ENCODE results near the gene BLACAT1. TPM values are rescaled to one million over a fixed set of nuclear protein-coding genes. Genes with fewer than 3 reads are reported as not detected.
"Not testable (repeated sequence)": the region's sequence is repeated elsewhere in the genome, so short reads cannot be mapped to it uniquely, and the experiment has no call there.

The BLACAT1 gene
- total RNA-seq, 1 donor from 2014 or later, result 0.51 TPM

DNA sequence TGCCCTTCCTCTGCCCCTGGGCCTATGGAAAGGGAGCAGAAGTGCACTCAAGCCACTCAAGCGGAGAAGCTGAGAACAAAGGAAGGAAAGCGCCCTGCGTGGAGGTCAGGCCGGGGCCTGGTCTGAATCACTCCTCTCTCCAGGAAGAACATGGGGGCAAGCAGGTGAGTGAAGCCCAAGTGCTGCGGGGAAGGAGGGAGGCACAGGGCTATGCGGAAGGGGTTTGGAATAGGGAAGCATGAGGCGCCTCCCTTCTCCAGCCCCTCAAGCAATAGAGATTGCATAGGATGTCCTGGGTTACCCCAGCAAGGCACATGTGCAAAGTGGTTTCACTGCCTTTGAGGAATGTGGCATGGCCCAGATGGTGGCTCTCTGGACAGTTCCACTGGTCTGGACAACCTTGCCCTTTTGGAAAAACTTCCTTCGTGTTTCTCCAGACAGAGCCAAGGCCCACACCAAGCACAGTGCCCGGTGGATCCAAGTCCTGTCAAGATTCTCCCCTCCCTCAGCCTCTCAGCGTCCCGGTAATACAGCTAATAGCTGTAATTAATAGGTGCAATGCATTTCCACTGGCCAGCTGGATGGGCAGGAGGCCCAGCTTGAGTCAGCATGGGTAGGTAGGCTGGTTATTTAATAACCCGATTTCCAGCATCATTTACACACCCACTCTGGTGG, 13.7 kb downstream of the BLACAT1 start:
- intact Hi-C loops (cut with micrococcal nuclease), result loop anchor here (5.0 kb wide), 1 partner anchor 90 kb away; no protein-coding TSS in a partner anchor

DNA sequence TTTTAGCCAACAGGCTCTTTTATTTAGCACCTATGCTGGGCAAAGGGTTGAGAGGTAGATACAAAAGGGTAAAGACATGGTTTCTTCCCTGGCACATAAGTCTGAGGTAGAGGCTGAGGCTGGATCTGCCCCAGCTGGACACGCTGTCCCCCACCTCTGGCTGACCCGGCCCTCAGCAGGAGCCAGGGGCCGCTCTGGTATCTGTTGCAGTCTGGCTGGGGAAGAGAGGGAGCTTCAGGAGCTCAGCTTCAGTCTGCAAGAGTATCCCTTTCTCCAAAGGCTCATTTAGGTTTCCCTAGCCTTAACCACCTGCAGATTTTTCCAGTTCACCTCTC, 14.2 kb downstream of the BLACAT1 start:
- intact Hi-C loops (cut with micrococcal nuclease), result loop anchor here (1.0 to 5.0 kb wide), 5 partner anchors 18 to 157 kb away; no protein-coding TSS in a partner anchor

DNA sequence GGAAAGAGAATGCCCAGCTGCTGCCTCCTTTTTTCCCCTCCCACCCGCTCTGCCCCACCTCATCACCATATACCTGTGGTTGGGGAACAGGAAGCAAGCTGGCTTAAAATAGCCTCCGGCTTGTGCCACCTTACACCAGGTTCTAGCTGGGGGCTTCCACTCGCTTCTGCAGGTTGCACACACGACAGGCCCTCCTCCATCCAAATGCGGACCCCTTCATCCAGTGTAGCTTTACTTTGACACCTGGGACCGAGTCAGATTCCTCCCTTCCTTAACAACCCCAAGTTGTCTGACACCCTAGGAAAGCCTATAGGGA, 14.6 kb downstream of the BLACAT1 start:
- intact Hi-C loops (cut with micrococcal nuclease), result loop anchor here (1.0 to 5.0 kb wide), 5 partner anchors 18 to 156 kb away; no protein-coding TSS in a partner anchor

DNA sequence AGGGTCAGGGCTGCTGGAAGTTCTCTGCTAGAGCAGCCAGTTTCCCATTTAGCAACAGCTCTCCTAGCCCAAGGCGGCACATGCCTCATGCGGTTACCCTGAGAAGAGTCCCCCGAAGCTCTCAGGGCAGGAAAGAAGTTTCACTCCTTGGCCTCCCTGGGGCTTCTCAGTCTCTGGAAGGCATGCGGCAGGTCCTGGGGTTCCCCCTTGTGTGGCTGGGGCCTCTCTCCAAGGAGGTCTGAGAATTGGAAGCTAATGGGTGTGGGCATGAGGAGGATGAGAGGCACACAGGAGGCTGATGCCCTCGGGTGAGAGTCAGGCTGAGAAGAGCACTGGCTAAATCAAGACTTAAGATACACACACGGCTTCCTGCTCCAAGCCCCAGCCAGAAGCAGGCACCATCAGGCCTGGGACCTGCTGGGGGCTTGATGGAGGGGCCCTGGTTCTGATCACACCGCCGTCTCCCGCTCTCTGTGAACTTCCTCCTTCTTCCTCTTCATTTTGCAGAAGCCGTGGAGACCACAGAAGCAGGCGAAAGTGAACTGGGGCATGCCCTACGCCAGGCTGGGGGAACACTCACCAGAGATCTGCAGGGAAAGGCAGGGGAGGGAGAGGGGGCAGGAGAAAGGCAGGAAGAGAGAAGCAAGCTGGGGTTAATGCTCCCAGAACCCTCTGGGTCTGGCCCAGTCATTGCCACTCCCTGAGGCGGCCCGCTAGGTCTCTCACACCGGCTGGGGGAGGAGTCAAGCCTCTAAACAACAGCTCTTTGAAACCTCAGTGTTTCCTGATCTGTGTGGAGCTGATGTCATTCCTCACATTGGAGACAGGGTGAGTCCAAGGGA, 15.1 kb downstream of the BLACAT1 start:
- intact Hi-C loops (cut with micrococcal nuclease), result loop anchor here (1.0 to 5.0 kb wide), 5 partner anchors 19 to 156 kb away; no protein-coding TSS in a partner anchor

DNA sequence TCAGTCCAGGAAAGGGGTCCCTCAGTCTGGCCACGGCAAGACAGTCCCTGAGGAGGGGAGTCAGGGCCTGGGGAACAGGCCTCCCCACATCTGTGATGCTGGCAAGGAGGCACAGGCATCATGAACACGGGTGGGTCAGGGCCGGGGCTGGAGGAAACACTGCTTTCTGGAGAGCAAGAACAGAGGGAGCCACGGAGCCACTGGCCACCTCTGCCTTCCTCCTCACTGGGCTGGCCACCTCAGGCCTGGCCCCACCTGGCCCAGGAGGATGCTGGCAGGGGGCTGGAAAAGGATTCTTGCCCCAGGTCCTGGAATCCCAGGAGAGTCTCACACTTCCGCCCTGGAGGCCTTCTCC, 15.7 kb downstream of the BLACAT1 start:
- intact Hi-C loops (cut with micrococcal nuclease), result loop anchor here (2.0 to 5.0 kb wide), 2 partner anchors 88 to 155 kb away; no protein-coding TSS in a partner anchor

DNA sequence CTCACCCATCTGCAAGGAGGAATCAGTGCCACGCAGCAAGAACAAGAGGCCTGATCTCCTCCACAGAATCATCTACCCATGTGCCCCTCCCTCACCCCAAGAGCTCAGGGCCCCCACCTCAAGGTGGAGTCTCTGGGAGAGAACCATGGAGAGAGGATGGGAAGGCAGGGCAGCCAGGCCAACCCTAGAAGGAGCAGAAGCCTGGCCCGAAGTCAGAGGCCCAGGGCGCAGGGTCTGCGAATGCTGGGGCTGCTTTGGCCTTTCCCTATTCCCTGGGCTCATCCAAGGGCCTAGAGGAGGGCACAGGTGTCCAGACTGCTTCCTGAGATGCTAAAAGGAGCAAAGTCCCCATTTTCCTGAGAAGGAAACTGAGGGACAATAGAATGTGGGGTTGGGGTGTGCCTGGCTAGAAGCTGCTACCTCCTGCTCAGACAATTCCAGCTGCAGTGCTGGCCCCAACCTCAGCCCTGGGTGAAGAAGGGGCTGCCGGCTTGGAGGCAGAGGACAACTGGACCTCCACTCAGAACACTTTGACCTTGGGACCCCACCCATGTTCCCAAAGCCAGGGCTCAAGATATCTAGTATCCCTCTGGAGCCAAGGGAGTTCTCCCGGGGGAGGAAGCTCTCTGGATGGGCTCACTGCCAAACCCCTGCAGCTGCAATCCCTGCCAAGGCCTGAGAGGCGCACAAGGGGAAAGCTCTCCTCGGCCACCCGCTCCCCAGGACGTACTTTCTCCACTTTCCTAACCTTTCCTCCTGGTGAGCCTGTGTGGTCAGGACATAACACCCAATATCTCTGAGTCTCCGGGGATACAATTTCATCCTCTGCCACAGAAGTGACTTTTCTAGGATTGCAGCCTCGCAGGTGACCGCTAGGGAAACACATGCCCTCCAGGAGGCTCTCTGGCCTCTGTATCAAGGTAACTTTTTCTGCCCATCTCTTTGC, 17.4 kb downstream of the BLACAT1 start:
- intact Hi-C loops (cut with micrococcal nuclease), result no loop called here

DNA sequence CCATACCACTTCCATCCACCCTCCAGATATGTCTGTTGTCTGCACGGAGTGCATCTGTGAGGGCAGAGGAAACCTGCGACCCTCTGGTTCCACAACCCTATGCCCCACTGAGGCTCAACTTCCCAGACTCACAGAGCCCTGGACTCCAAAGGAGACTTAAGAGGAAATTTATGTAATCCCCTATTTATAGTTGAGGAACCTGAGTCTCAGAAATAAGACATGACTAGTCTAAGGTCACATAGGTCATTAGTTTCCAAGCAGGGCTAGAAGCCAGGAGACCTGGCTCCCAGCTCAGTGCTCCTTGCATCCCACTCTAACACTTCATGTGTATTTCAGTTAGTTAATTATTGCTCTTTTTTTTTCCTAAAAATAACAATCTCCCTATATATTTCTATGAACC, 18.3 kb downstream of the BLACAT1 start:
- intact Hi-C loops (cut with micrococcal nuclease), result no loop called here

DNA sequence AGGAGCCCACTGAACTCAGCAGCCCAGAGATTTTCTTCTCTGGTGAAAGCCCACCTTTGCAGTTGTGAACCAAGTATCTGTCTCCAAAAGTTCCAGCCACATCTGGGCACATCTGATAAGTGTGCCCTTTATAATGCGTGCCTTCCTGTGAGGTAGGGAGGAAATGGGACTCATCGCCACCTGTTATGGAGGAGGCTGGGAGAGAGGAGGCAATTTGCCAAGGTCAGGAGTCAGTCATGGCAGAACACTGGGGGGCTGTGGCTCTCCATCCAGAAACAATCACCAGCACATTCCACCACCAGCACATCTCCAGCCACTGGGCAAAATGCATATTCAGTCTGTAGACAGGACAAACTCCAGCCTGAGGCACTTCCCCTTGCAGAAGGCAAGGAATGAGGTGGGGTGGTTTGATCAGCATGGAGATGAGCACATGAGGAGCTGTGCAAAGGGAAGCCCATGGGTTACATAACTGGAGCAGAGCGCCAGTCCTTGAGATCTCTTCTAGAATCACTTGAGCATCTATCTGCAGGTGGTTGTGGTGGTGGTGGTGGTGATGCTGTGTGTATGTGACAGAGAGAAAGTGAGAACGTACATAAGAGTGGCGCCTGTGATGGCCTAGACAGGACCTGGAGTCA, 19.0 kb downstream of the BLACAT1 start:
- intact Hi-C loops (cut with micrococcal nuclease), result no loop called here

DNA sequence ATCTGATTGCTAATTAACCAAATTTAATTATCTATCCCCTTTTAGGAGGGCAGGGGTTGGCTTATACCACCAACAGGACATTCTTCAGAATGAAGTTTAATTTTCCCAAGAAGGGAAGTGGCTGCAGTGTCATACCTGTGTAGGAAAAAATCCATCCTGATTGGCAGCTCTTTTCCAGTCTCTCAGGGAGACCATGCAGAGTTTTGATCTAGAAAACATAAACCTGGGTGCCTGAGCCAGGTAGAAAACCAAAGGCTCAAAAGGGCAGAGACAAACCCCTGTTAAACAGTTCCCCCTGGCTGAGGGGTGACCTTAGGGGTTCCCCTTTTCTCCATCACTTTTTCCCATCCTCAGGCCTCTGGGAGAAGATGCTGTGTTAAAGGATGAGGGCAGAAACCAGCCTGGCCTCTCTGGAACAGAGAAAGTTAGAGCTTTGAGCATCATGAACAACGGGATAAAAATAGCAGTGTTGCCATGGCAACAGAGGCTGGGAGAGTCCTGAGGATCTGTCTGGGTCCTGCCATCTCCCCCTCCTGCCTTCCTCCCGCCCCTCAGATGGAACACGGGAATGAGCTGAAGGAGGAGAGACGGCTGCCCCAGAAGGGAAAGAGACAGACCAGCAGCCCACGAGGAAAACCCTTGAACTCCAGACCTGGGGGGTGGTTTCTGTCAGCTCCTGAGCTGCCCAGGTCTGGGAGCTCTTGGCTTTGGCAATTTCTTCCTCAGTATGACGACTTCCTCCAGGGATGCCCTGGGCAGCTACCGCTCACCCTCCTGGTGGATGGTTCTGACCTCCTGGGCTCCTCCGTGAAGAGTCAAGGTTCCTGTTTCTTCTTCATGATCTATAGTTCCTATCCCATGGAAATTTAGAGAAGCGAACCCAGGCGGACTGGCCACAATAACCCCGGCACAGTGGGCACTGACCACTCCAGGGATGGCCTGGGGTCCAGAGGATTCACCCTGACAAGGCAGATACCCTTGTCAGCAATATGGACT, 20.0 kb downstream of the BLACAT1 start:
- intact Hi-C loops (cut with micrococcal nuclease), result no loop called here

DNA sequence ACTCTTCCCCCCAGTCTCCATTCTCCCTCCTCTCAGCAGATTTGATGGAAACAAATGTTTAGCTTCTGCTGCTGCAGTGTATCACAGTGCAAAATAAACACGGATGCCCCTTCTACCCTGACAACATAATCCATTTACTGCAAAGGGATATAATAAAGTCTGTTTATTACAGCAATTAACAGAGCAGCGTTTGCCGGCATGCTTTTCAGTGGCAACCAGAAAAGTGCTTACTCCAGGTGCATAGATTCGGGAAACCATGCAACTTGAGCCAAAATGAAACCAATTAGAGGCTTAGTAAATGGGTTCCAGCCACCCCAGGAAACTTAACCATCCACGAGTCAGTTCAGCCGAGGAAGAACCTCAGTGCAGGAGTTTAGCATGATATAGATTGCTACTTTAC, 21.1 kb downstream of the BLACAT1 start:
- intact Hi-C loops (cut with micrococcal nuclease), result no loop called here

DNA sequence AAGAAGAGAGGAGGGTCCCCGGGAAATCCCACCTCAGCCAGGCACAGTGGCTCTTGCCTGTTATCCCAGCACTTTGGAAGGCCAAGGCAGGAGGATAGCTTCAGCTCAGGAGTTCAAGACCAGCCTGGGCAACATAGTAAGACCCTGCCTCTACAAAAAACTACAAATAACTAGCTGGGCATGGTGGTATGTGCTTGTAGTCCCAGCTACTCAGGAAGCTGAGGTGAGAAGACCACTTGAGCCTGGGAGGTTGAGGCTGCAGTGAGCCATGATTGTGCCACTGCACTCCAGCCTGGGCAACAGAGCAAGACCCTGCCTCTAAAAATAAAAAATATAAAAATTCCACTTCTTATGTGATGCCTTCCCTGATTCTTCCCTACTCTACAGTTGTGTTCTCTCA, 23.2 kb downstream of the BLACAT1 start:
- intact Hi-C loops (cut with micrococcal nuclease), result not testable (repeated sequence)

DNA sequence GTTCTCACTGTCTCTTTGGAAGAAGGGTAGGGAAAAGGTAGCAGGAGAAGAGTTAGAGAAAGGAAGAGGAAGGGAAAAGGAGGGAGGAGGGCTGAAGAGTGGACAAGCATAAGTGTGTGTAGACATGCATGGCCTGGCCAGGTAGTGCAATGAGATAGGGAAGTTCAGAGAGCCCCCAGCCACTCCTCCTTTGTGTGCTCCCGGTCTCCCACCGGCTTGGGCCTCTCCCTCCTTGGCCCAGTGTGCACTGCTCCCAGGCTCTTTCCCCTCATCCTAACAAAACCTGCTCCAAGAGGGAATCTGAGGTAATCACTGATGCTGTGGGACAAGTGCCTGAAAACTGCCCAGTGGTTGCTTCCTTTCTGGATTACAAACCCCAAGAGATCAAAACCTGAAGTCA, 23.7 kb downstream of the BLACAT1 start:
- intact Hi-C loops (cut with micrococcal nuclease), result no loop called here

DNA sequence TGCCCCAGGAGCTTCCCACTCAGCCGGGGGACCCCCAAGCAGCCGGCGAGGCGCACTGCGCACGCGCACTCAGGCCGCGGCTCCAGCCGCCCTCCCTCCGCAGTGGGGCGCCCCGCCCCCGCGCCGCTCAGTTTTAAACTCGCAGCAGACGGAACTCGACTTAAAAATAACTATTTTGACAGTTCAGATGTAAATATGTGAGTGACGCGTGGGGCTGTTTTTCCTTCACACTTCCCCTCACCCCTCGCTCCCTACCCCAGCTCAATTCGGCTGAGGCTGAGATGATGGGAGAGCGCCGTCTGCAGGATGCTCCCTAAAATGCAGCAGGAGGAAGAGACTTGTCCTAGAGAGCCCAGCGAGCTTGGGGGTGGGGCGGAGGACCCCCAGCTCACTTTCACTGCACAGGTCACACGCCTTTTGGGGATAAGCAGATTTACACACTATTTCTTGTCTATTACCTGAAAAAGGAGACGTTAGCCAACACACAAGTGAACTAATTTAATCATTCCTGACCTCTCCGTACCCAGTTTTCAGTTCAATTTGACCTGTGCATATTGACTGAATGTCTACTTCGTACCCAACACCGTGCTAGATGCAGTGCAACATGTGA, 25.0 kb downstream of the BLACAT1 start:
- intact Hi-C loops (cut with micrococcal nuclease), result loop anchor here (1.0 to 2.0 kb wide), 4 partner anchors 24 to 76 kb away; no protein-coding TSS in a partner anchor

DNA sequence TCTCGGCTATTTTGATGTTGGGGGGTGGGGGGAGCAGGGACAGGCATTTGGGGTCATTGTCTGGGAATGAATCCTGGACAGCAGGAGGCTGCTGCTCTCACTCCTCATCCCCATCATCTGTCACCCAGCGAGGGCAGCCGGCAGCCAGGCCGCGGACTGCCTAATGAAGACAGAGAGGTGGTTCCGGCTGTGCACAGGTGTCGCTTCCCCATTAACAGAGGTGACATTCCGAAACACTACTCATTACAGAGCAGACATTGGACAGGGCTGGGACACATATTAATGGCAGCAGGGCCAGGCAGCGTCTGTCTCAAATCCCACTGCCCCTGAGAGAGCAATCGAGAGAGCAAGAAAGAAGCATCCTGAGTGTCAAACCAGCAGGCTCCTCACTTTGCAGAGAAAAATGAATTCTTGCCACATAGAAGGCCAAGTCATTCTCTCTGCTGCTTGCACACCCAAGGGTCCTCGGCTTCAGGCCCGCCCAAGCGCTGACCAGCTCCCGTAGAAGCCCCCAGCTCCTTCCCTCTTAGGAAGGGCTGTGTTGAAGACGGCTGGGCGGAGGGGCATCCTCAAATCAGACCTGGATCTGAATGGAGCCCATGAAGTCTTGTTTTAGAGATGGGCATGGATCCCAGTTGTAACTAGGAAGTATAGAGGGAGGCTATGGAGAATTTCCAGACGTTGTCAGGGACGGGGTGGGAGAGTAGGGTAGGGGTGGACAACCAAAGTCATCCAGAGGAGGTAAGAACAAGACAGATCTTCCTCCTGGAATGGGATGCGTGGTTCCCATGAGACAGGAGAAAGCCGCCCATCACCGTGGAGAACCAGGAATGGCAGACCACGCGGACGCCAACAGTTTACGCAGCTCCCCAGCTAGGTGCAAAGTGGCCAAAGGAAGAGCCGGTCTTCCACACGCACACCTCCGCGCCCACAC, 25.8 kb downstream of the BLACAT1 start:
- intact Hi-C loops (cut with micrococcal nuclease), result loop anchor here (1.0 to 2.0 kb wide), 4 partner anchors 25 to 75 kb away; no protein-coding TSS in a partner anchor

DNA sequence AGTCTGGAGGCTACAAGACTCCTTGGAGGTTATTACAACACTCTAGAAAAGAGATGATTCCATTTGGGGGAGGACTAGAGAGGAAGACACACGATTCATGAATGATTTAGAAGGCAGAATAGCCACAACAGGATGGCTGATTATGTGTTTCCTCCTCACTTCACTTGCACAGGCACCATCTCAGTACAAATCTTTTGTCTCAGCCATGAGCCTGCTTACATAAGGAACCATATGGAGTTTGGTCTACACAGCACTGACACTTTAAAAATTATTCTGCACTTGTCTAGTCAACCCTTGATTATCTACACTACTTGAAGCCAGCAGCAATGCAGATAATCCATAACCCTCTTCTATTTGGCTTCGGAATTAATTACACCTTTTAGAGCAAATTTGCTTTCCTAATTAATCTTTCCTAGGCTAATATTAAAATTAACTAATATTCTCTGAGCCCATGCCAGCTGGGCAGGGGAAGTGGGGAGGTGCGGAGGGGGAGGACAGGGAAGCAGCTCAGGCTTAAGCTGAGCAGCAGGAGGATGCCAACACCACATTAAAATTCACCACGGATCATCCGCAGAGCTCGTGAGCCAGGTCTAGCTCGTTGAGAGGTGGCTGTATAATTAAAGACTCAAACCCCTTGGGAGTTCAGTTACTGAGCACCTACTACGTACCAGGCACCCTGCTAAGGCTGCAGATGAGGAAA, 30.8 kb downstream of the BLACAT1 start:
- intact Hi-C loops (cut with micrococcal nuclease), result no loop called here

DNA sequence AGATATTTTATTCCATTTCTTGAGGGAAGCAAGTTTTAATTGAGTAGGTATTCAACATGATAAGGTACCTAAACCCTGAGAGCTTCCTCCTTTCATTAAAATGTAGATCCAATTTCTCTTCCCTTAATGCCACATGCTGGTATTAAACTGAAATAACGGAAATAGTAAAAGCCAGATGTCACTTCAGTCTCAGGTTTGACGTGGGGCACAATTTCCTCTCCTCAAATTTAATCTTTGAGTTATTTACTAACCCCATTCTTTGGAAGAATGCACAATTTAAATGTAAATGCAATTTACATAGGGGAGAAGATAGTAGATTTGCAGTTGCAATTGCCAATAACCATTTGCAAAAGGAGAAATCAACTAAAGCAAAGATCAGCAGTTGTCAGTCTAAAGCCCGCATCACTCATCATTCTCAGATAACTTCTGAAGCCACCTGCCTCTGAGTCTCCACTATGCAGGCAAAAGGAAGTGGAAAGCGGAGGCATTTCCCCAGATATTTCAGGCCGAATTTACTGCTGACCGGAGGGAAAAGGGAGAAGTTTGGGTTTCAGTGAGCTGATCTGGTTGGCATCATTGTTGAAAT, 31.9 kb downstream of the BLACAT1 start:
- intact Hi-C loops (cut with micrococcal nuclease), result no loop called here

DNA sequence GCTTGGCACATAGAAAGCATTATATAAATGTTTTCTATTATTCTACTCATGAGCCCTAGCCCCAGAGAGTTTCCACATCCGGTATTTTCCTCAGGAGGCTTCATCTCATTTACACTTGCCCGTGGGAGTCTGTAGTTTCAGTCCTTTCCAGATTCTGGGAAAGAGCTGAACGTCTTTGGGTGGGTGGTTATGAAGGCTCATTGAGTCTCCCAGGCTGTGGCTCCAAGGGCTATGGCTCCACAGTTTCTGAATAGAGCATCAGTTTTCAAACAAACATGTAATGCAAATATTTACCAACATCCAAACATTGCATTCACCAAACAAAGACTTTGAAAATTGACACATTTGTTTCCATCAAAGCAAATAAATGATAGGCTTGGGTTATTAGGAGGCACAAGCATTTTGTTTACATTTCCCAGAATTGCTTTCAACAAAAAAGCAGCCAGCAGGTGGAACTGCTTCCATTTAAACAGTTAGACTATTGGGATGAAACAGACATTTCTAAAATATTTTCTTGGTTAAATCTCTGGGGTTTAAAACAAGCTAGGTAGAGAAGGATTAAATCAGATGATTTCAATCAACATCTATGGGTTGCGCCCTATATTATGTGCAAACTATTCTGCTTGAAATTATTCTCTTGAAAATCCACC, 32.7 kb downstream of the BLACAT1 start:
- intact Hi-C loops (cut with micrococcal nuclease), result no loop called here
